CD8-positive, alpha-beta memory T cell (primary cell): ENCODE measurements around the gene SYPL2. TPM values are rescaled to one million over a fixed set of nuclear protein-coding genes. Genes with fewer than 3 reads are reported as not detected.

Source experiments
- CTCF ChIA-PET: fragments of 350-600 bp; sonication (Branson Sonifier 250); formaldehyde crosslinking; loops from one replicate; lab custom pipeline; 2021; ENCODE audit warnings: antibody characterized with exemption; lab: Charles Lee
- POLR2A ChIA-PET: fragments of 350-600 bp; sonication (Branson Sonifier 250); formaldehyde crosslinking; loops from one replicate; lab custom pipeline; 2021; ENCODE audit warnings: antibody characterized with exemption; lab: Charles Lee
- DNase-seq, 5 donors: peaks; one replicate each; pipeline versions ENCODE4 v3.0.0 to v3.0.0-alpha.2; 2020 to 2022; ENCODE audit warnings: mixed read lengths in 1 of 5
- H3K27ac ChIP-seq: one replicate; pipeline ENCODE4 v1.7.0; 2013; ENCODE audit warnings: low read depth, mild to moderate bottlenecking, low read length, moderate library complexity
- H3K27me3 ChIP-seq: 2 replicates; pipeline ENCODE4 v1.7.0; 2013; ENCODE audit warnings: low read length, mild to moderate bottlenecking; ENCODE audit not compliant: insufficient read depth, poor library complexity, severe bottlenecking
- H3K36me3 ChIP-seq: 2 replicates; pipeline ENCODE4 v1.7.0; 2013; ENCODE audit warnings: mild to moderate bottlenecking, low read length, moderate library complexity; ENCODE audit not compliant: insufficient read depth
- H3K4me1 ChIP-seq: 2 replicates; pipeline ENCODE4 v1.7.0; 2013; ENCODE audit warnings: mild to moderate bottlenecking, low read length, moderate library complexity; ENCODE audit not compliant: insufficient read depth
- H3K4me3 ChIP-seq: 2 replicates; pipeline ENCODE4 v1.7.0; 2013; ENCODE audit warnings: mild to moderate bottlenecking, low read length
- H3K9me3 ChIP-seq: 2 replicates; pipeline ENCODE4 v1.7.0; 2013; ENCODE audit warnings: mild to moderate bottlenecking, low read length
- H3K27ac Mint-ChIP-seq, 8 donors: one replicate each; pipeline ENCODE4 v1.8.0; 2020 to 2021; ENCODE audit warnings: mixed read lengths in 8 of 8, mild to moderate bottlenecking in 6 of 8, inconsistent platforms in 3 of 8, moderate library complexity in 3 of 8
- H3K27me3 Mint-ChIP-seq, 2 donors: one replicate each; pipeline ENCODE4 v1.8.0; 2020 to 2021; ENCODE audit warnings: mixed read lengths in 2 of 2, mild to moderate bottlenecking in 1 of 2, moderate library complexity in 1 of 2
- H3K36me3 Mint-ChIP-seq, 3 donors: one replicate each; pipeline ENCODE4 v1.8.0; 2020 to 2021; ENCODE audit warnings: mixed read lengths in 3 of 3, inconsistent platforms in 1 of 3, mild to moderate bottlenecking in 1 of 3
- H3K4me1 Mint-ChIP-seq, 3 donors: one replicate each; pipeline ENCODE4 v1.8.0; 2020 to 2021; ENCODE audit warnings: mixed read lengths in 3 of 3, inconsistent platforms in 1 of 3, mild to moderate bottlenecking in 1 of 3
- H3K4me3 Mint-ChIP-seq, 7 donors: one replicate each; pipeline ENCODE4 v1.8.0; 2020 to 2021; ENCODE audit warnings: mixed read lengths in 7 of 7, mild to moderate bottlenecking in 6 of 7, moderate library complexity in 4 of 7, inconsistent platforms in 2 of 7
- H3K9me3 Mint-ChIP-seq, 5 donors: one replicate each; pipeline ENCODE4 v1.8.0; 2020 to 2022; ENCODE audit warnings: mixed read lengths in 5 of 5, mild to moderate bottlenecking in 3 of 5, moderate library complexity in 2 of 5, inconsistent platforms in 1 of 5
- polyA plus RNA-seq: library from polyadenylated mRNA; unstranded; fragments of 300-500 nt; fragmentation: Illumina TruSeq; gene quantifications from one replicate; pipeline ENCODE4 v1.2.3, GENCODE V29; 2021
- total RNA-seq, 2 experiments: library from RNA; stranded (reverse); gene quantifications; one replicate each; pipeline ENCODE4 v1.2.3, GENCODE V29; 2021

The SYPL2 gene
- total and polyA plus RNA-seq, 3 experiments from 2014 or later = 0.07 TPM; not detected in 1

DNA sequence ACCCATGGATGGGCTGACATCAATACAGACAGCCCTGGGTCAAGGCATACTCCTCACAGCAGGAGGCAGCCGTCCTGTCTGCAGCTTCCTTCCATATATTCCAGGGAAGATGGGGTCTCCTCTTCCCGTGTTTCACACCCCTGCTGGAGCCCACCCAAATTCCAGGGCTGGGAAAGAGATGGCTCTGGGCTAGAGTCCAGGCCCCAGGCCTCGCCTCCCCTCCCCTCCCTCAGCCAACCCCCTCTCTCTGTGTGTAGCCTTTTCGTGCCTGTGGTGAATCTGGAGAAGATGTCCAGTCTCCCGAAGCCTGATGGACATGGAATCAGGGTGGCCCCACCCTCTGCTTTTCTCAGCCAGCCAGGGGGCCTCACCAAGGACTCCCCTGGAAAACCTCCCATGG lies 20.9 kb downstream of the SYPL2 start:
- no peaks in the 10 kb centered on the region for H3K27me3 Mint-ChIP-seq

DNA sequence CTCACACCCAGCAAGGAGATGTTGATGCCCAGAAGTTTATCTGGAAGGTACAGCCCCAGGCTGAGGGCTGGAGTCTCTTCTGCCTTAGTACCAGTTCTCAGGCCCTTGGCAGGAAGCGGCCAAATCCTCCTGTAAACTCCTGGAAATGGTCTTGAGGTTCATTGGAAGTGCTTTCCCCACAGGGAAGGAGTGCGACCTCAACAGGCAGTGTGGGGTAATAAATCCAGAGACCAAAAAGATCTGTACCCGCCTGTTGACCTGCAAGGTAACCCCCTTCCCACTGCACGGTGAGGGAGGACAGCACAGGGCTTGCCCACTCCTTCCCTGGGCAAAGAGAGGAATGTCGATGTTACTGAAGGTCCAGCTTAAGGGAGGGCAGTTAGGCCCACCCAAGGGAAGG lies 21.9 kb downstream of the SYPL2 start:
- Histone ChIP-seq H3K9me3 (no peaks in the 10 kb centered on the region), H3K36me3 (peaks cover 5% of the 10 kb centered on the region), H3K27ac (no peak overlapping the region), H3K4me1 (peaks cover 18% of the 10 kb centered on the region), H3K27me3 (no peaks in the 10 kb centered on the region), H3K4me3 (no peak overlapping the region)
- peaks cover 20 to 34% (median 32%) of the 10 kb centered on the region in 3 donors for H3K4me1 Mint-ChIP-seq
- POLR2A ChIA-PET = interaction anchor here (1.6 kb wide), 1 partner anchor 44 kb away, joined by 3 read pairs; no protein-coding TSS in a partner anchor
- H3K27me3 Mint-ChIP-seq = no peaks in the 10 kb centered on the region
- peaks cover 0 to 40% (median 4%) of the 10 kb centered on the region in 3 donors for H3K36me3 Mint-ChIP-seq
- no peak overlapping the region for H3K27ac Mint-ChIP-seq
- CTCF ChIA-PET = interaction anchor here (1.2 to 32.5 kb wide), 3 partner anchors 21 to 211 kb away, joined by 5 to 1339 read pairs (median 384); partner anchors contain the start of genes AMIGO1 and GPR61
- no peaks in the 10 kb centered on the region for H3K9me3 Mint-ChIP-seq
- no peak for DNase-seq
- H3K4me3 Mint-ChIP-seq = peak overlapping the region in 1 of 7 donors; percentile 42

More for the DNA sequence above, 20.9 kb downstream of the SYPL2 start:
- peak overlapping the region in 1 of 8 donors; percentile 76 for H3K27ac Mint-ChIP-seq
- Histone ChIP-seq H3K9me3 (no peaks in the 10 kb centered on the region), H3K36me3 (peaks cover 5% of the 10 kb centered on the region), H3K27ac (no peak overlapping the region), H3K4me1 (peaks cover 23% of the 10 kb centered on the region), H3K4me3 (no peak overlapping the region), H3K27me3 (no peaks in the 10 kb centered on the region)
- POLR2A ChIA-PET = no interaction called here
- H3K9me3 Mint-ChIP-seq = no peaks in the 10 kb centered on the region
- H3K4me1 Mint-ChIP-seq = peaks cover 24 to 41% (median 37%) of the 10 kb centered on the region in 3 donors
- CTCF ChIA-PET = interaction anchor here (32.5 kb wide), 1 partner anchor 47 kb away, joined by 1339 read pairs; the partner anchor contains the start of gene GPR61
- peaks cover 0 to 41% (median 4%) of the 10 kb centered on the region in 3 donors for H3K36me3 Mint-ChIP-seq
- H3K4me3 Mint-ChIP-seq = peak overlapping the region in 1 of 7 donors; percentile 62
- DNase-seq = no peak

DNA sequence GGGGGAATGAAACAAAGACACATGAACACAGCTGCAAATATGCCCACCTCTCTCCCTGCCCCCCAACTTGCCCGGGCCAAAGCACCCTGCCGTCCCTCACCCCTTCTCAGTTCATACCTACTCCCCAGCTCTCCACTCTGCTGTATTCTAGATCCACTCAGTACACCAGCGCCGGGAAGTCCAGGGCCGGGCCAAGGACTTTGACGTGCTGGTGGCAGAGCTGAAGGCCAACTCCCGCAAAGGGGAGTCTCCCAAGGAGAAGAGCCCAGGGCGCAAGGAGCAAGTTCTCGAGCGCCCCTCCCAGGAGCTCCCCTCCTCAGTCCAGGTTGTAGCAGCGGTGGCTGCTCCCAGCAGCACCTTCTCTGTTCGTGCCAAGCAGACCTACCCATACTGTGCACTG lies 22.4 kb downstream of the SYPL2 start:
- Histone ChIP-seq H3K4me3 (no peak overlapping the region), H3K27me3 (no peaks in the 10 kb centered on the region), H3K4me1 (peaks cover 20% of the 10 kb centered on the region), H3K9me3 (no peaks in the 10 kb centered on the region), H3K36me3 (peaks cover 5% of the 10 kb centered on the region), H3K27ac (no peak overlapping the region)
- no peak for DNase-seq
- ChIA-PET POLR2A (interaction anchor here (1.6 kb wide), 1 partner anchor 43 kb away, joined by 3 read pairs; no protein-coding TSS in a partner anchor), CTCF (interaction anchor here (1.2 to 32.5 kb wide), 3 partner anchors 21 to 211 kb away, joined by 5 to 1339 read pairs (median 384); partner anchors contain the start of genes AMIGO1 and GPR61)
- Mint-ChIP-seq H3K4me1 (peaks cover 17 to 33% (median 28%) of the 10 kb centered on the region in 3 donors), H3K9me3 (no peaks in the 10 kb centered on the region), H3K27ac (no peak overlapping the region), H3K27me3 (no peaks in the 10 kb centered on the region), H3K36me3 (peaks cover 0 to 37% (median 4%) of the 10 kb centered on the region in 3 donors), H3K4me3 (no peak overlapping the region)

DNA sequence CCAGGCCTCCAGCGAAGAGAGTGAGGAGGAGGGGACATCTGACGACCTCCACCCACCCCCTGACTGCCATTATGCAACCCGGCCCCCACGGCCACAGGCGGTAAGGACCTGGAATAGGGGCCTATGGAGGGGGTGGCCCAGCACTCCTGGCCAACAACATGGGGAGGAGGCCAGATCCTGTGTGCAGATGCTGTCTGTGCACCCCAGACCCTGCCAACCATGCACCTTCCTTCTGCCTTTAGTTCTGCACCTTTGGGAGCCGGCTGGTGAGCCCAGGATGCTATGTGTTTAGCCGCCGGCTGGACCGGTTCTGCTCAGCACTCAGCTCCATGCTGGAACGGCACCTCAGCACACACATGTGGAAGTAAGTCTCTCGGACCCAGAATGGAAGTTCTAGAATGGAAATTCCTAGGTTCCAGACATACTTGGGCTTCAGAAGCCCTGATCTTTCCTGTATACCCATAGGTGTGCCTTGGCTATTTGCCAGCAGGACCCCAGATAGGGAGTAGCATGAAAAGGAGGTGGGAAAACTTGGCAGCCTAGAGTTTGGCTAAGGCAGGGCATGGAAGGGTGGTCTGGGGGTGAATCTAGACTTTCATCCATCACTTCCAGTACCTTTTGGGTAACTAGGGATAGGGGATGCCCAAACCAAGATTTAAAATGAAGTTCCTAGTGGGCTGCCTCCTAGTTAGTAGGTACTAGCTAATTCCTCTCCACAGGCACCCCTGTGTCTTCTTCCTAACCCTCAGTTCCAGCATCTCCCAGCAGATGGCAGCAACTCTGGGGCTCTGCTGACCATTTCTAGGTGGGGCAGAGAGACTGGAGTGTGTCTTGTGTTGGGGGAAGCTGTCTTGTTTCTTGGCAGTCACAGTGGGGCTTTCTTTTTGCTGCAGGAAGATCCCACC lies 23.9 kb downstream of the SYPL2 start:
- Histone ChIP-seq H3K4me1 (peaks cover 17% of the 10 kb centered on the region), H3K36me3 (peaks cover 6% of the 10 kb centered on the region), H3K9me3 (no peaks in the 10 kb centered on the region), H3K4me3 (no peak overlapping the region), H3K27me3 (no peaks in the 10 kb centered on the region), H3K27ac (no peak overlapping the region)
- Mint-ChIP-seq H3K4me3 (peak overlapping the region in 1 of 7 donors; percentile 86), H3K36me3 (peaks cover 0 to 43% (median 4%) of the 10 kb centered on the region in 3 donors), H3K4me1 (peaks cover 15 to 36% (median 23%) of the 10 kb centered on the region in 3 donors), H3K27me3 (no peaks in the 10 kb centered on the region), H3K9me3 (no peaks in the 10 kb centered on the region), H3K27ac (peak overlapping the region in 2 of 8 donors; percentile 23 to 81)
- POLR2A ChIA-PET = interaction anchor here (1.1 to 1.8 kb wide), 4 partner anchors 13 to 64 kb away, joined by 3 to 17 read pairs (median 4); no protein-coding TSS in a partner anchor
- CTCF ChIA-PET = interaction anchor here (0.7 to 32.5 kb wide), 16 partner anchors 10 to 249 kb away, joined by 3 to 1339 read pairs (median 4); partner anchors contain the start of genes AMIGO1, GNAI3, GPR61 and PSMA5
- peak; percentile 57 to 79 (median 61) for DNase-seq

DNA sequence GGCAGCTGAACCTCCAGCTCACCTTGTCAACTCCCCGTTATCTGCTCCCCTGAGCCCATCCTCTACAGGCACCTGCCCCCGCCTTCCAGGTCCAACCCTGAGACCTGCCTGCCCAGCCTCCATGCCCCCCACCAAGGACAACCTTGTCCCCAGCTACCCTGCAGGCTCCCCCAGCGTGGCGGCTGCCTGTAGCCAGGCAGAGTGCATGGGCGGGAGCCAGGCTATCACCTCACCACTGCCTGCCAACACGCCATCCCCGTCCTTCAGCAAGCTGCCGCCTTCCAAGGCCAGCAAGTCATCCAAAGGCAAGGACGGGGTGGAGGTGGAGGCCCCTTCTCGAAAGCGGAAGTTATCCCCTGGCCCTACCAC lies 24.6 kb downstream of the SYPL2 start:
- peak overlapping the region in 2 of 8 donors; percentile 23 to 81 for H3K27ac Mint-ChIP-seq
- ChIA-PET POLR2A (interaction anchor here (1.1 to 1.8 kb wide), 4 partner anchors 12 to 65 kb away, joined by 3 to 17 read pairs (median 4); no protein-coding TSS in a partner anchor), CTCF (interaction anchor here (0.7 to 32.5 kb wide), 15 partner anchors 11 to 248 kb away, joined by 3 to 1339 read pairs (median 4); partner anchors contain the start of genes AMIGO1, GNAI3, GPR61 and PSMA5)

DNA sequence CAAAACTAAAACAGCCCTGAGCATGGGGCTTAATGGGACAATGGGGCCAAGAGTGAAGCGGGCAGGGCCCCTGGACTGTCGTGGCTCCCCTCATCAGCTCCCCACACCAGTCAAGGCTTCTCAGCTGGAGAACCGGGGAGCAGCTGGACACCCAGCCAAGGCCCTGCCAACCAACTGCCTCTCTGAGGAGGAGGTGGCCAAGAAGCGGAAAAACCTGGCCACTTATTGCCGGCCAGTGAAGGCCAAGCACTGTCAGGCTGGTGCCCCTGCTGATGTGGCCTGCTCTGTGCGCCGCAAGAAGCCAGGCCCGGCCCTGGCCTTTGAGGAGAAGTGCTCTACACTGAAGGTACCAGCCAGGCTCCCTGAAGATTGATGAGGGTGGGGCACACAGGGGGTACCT lies 25.0 kb downstream of the SYPL2 start:
- Mint-ChIP-seq H3K9me3 (no peaks in the 10 kb centered on the region), H3K27me3 (no peaks in the 10 kb centered on the region), H3K4me1 (peaks cover 25 to 40% (median 30%) of the 10 kb centered on the region in 3 donors), H3K4me3 (no peak overlapping the region), H3K27ac (peak overlapping the region in 1 of 8 donors; percentile 33), H3K36me3 (peaks cover 5 to 50% (median 8%) of the 10 kb centered on the region in 3 donors)
- DNase-seq = no peak
- no peak overlapping the region for H3K4me3 ChIP-seq
- H3K36me3 ChIP-seq = peaks cover 17% of the 10 kb centered on the region
- no peak overlapping the region for H3K27ac ChIP-seq
- H3K9me3 ChIP-seq = no peaks in the 10 kb centered on the region
- H3K27me3 ChIP-seq = no peaks in the 10 kb centered on the region
- POLR2A ChIA-PET = interaction anchor here (1.1 to 1.8 kb wide), 4 partner anchors 12 to 66 kb away, joined by 3 to 17 read pairs (median 4); no protein-coding TSS in a partner anchor
- CTCF ChIA-PET = interaction anchor here (0.9 to 32.5 kb wide), 17 partner anchors 9 to 493 kb away, joined by 3 to 1339 read pairs (median 5); partner anchors contain the start of genes AHCYL1, AMIGO1, ATXN7L2 and GNAI3
- H3K4me1 ChIP-seq = peaks cover 28% of the 10 kb centered on the region

More for the DNA sequence above, 24.6 kb downstream of the SYPL2 start:
- H3K36me3 Mint-ChIP-seq = peaks cover under 1 to 47% (median 4%) of the 10 kb centered on the region in 3 donors
- H3K9me3 Mint-ChIP-seq = no peaks in the 10 kb centered on the region
- no peaks in the 10 kb centered on the region for H3K9me3 ChIP-seq
- no peaks in the 10 kb centered on the region for H3K27me3 Mint-ChIP-seq
- H3K36me3 ChIP-seq = peaks cover 12% of the 10 kb centered on the region
- H3K27ac ChIP-seq = no peak overlapping the region
- H3K4me3 Mint-ChIP-seq = peak overlapping the region in 1 of 7 donors; percentile 86
- peaks cover 21 to 39% (median 26%) of the 10 kb centered on the region in 3 donors for H3K4me1 Mint-ChIP-seq
- H3K4me1 ChIP-seq = peaks cover 23% of the 10 kb centered on the region
- no peaks in the 10 kb centered on the region for H3K27me3 ChIP-seq
- DNase-seq = no peak
- no peak overlapping the region for H3K4me3 ChIP-seq

DNA sequence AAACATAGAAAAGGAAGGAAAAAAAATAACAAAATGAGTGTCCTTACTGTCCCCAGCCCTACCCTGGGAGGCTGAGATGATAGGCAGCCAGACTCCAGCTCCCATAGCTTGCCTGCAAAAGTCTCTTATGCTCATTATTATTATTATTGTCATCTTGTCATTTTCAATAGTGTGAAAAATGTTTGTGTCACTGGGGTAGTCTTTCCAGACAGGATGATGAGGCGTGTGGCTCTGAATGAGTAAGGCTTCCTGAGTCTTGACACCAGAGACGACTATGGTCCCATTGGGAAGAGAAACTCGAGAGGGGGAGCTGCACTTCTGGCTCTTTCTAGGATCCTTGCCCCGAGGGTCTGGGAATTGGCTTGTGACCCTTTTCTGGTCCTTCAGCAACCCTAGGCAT lies 26.4 kb downstream of the SYPL2 start:
- no peaks in the 10 kb centered on the region for H3K9me3 Mint-ChIP-seq
- Histone ChIP-seq H3K9me3 (no peaks in the 10 kb centered on the region), H3K4me3 (no peak overlapping the region), H3K27me3 (no peaks in the 10 kb centered on the region), H3K36me3 (peaks cover 30% of the 10 kb centered on the region), H3K4me1 (peaks cover 42% of the 10 kb centered on the region), H3K27ac (no peak overlapping the region)
- POLR2A ChIA-PET = interaction anchor here (1.0 to 2.7 kb wide), 3 partner anchors 17 to 40 kb away, joined by 4 to 20 read pairs (median 5); partner anchors contain the start of gene AMIGO1
- H3K27me3 Mint-ChIP-seq = no peaks in the 10 kb centered on the region
- CTCF ChIA-PET = interaction anchor here (1.0 to 32.5 kb wide), 13 partner anchors 10 to 492 kb away, joined by 3 to 1339 read pairs (median 6); partner anchors contain the start of genes AHCYL1, AMIGO1, ATXN7L2 and GNAI3
- no peak for DNase-seq
- peak overlapping the region in 4 of 7 donors; percentile 8 to 92 (median 46) for H3K4me3 Mint-ChIP-seq
- peaks cover 5 to 52% (median 11%) of the 10 kb centered on the region in 3 donors for H3K36me3 Mint-ChIP-seq
- no peak overlapping the region for H3K27ac Mint-ChIP-seq
- peaks cover 34 to 51% (median 40%) of the 10 kb centered on the region in 3 donors for H3K4me1 Mint-ChIP-seq
